T-helper 17 cell (primary cell): ENCODE results near the gene TMEM18. TPM values are rescaled to one million over a fixed set of nuclear protein-coding genes. Genes with fewer than 3 reads are reported as not detected.

Experiments
- ATAC-seq: fragments of 150-1000 bp; cut with Tn5 transposase; 2 replicates; pipeline ENCODE4 v1.10.0; 2021; ENCODE audit warnings: mild to moderate bottlenecking, moderate library complexity
- DNase-seq, 3 donors: peaks; one replicate each; pipeline versions ENCODE4 v3.0.0 to v3.0.0-alpha.2; 2020 to 2021
- H3K9me3 ChIP-seq: one replicate; pipeline ENCODE4 v1.7.0; 2013; ENCODE audit warnings: low read length, mild to moderate bottlenecking; ENCODE audit not compliant: control insufficient read depth, poor library complexity, severe bottlenecking
- H3K27ac Mint-ChIP-seq: one replicate; pipeline ENCODE4 v1.8.0; 2022; ENCODE audit warnings: mild to moderate bottlenecking, moderate library complexity, mixed read lengths
- H3K27me3 Mint-ChIP-seq: one replicate; pipeline ENCODE4 v1.8.0; 2022; ENCODE audit warnings: mixed read lengths
- H3K36me3 Mint-ChIP-seq: one replicate; pipeline ENCODE4 v1.8.0; 2022; ENCODE audit warnings: low read depth, mixed read lengths
- H3K4me1 Mint-ChIP-seq: one replicate; pipeline ENCODE4 v1.8.0; 2022; ENCODE audit warnings: mild to moderate bottlenecking, mixed read lengths
- H3K4me3 Mint-ChIP-seq: one replicate; pipeline ENCODE4 v1.8.0; 2022; ENCODE audit warnings: mild to moderate bottlenecking, moderate library complexity, mixed read lengths
- total RNA-seq, 4 donors: library from RNA in 2 of 4; stranded (reverse) in 2 of 4; gene quantifications; one replicate each; pipeline ENCODE4 v1.2.3 and lab custom pipeline; 2022 to 2026

The TMEM18 gene
- total RNA-seq, 2 donors from 2014 or later: 29.3 to 34.3 TPM

- ATAC-seq: no peak
Measured at GRCh38 chr2:665340-666073, 11.7 kb downstream of the TMEM18 start.

GRCh38 chr2:664063-664462, 13.1 kb downstream of the TMEM18 start:
- Mint-ChIP-seq H3K36me3 (peaks cover 7% of the 10 kb centered on the region), H3K4me3 (no peak overlapping the region), H3K27me3 (no peaks in the 10 kb centered on the region), H3K4me1 (peaks cover 18% of the 10 kb centered on the region), H3K27ac (no peak overlapping the region)
- H3K9me3 ChIP-seq: no peaks in the 10 kb centered on the region
- DNase-seq (no peak), ATAC-seq (no peak)

More at GRCh38 chr2:665340-666073, 11.7 kb downstream of the TMEM18 start:
- Mint-ChIP-seq H3K36me3 (peaks cover 7% of the 10 kb centered on the region), H3K4me1 (peaks cover 16% of the 10 kb centered on the region), H3K4me3 (no peak overlapping the region), H3K27me3 (no peaks in the 10 kb centered on the region), H3K27ac (no peak overlapping the region)
- no peak for DNase-seq
- H3K9me3 ChIP-seq: no peaks in the 10 kb centered on the region

- Mint-ChIP-seq H3K36me3 (peaks cover 7% of the 10 kb centered on the region), H3K4me1 (peaks cover 20% of the 10 kb centered on the region), H3K27me3 (no peaks in the 10 kb centered on the region), H3K27ac (peak overlapping the region; percentile 57), H3K4me3 (no peak overlapping the region)
- DNase-seq: no peak
- no peaks in the 10 kb centered on the region for H3K9me3 ChIP-seq
- no peak for ATAC-seq
Measured at GRCh38 chr2:663221-663620, 14.0 kb downstream of the TMEM18 start.

GRCh38 chr2:661360-661635, 15.9 kb downstream of the TMEM18 start:
- H3K27ac Mint-ChIP-seq: no peak overlapping the region
- peaks cover 7% of the 10 kb centered on the region for H3K36me3 Mint-ChIP-seq
- H3K4me3 Mint-ChIP-seq: no peak overlapping the region
- H3K27me3 Mint-ChIP-seq: no peaks in the 10 kb centered on the region
- H3K9me3 ChIP-seq: no peaks in the 10 kb centered on the region
- peaks cover 33% of the 10 kb centered on the region for H3K4me1 Mint-ChIP-seq
- DNase-seq (no peak), ATAC-seq (no peak)

GRCh38 chr2:660586-661359, 16.4 kb downstream of the TMEM18 start:
- DNase-seq (no peak), ATAC-seq (no peak)
- Mint-ChIP-seq H3K36me3 (peaks cover 7% of the 10 kb centered on the region), H3K27me3 (no peaks in the 10 kb centered on the region), H3K27ac (no peak overlapping the region), H3K4me3 (no peak overlapping the region), H3K4me1 (peaks cover 38% of the 10 kb centered on the region)
- no peaks in the 10 kb centered on the region for H3K9me3 ChIP-seq

- DNase-seq (no peak), ATAC-seq (no peak)
- Mint-ChIP-seq H3K4me1 (peaks cover 44% of the 10 kb centered on the region), H3K4me3 (no peak overlapping the region), H3K36me3 (peaks cover 2% of the 10 kb centered on the region), H3K27ac (no peak overlapping the region), H3K27me3 (no peaks in the 10 kb centered on the region)
- no peaks in the 10 kb centered on the region for H3K9me3 ChIP-seq
Measured at GRCh38 chr2:660029-660428, 17.2 kb downstream of the TMEM18 start.

GRCh38 chr2:658426-658825, 18.8 kb downstream of the TMEM18 start:
- DNase-seq (no peak), ATAC-seq (no peak)
- Mint-ChIP-seq H3K36me3 (peaks cover 2% of the 10 kb centered on the region), H3K27ac (no peak overlapping the region), H3K4me3 (no peak overlapping the region), H3K4me1 (peaks cover 47% of the 10 kb centered on the region), H3K27me3 (no peaks in the 10 kb centered on the region)
- no peaks in the 10 kb centered on the region for H3K9me3 ChIP-seq

- H3K27me3 Mint-ChIP-seq: no peaks in the 10 kb centered on the region
- H3K4me3 Mint-ChIP-seq: no peak overlapping the region
- ATAC-seq (no peak), DNase-seq (no peak)
- peak overlapping the region; percentile 59 for H3K27ac Mint-ChIP-seq
- H3K4me1 Mint-ChIP-seq: peaks cover 49% of the 10 kb centered on the region
- no peaks in the 10 kb centered on the region for H3K9me3 ChIP-seq
- peaks cover 2% of the 10 kb centered on the region for H3K36me3 Mint-ChIP-seq
Measured at GRCh38 chr2:657766-658165, 19.4 kb downstream of the TMEM18 start.

- Mint-ChIP-seq H3K27ac (peak overlapping the region; percentile 59), H3K27me3 (no peaks in the 10 kb centered on the region), H3K4me1 (peaks cover 44% of the 10 kb centered on the region), H3K36me3 (peaks cover 2% of the 10 kb centered on the region), H3K4me3 (peak overlapping the region; percentile 64)
- DNase-seq (no peak), ATAC-seq (peak; percentile 92)
- no peaks in the 10 kb centered on the region for H3K9me3 ChIP-seq
Measured at GRCh38 chr2:656676-657075, 20.5 kb downstream of the TMEM18 start.

GRCh38 chr2:655626-656025, 21.6 kb downstream of the TMEM18 start:
- ATAC-seq (no peak), DNase-seq (no peak)
- H3K9me3 ChIP-seq: no peaks in the 10 kb centered on the region
- Mint-ChIP-seq H3K36me3 (peaks cover 2% of the 10 kb centered on the region), H3K4me1 (peaks cover 45% of the 10 kb centered on the region), H3K27ac (no peak overlapping the region), H3K27me3 (no peaks in the 10 kb centered on the region), H3K4me3 (peak overlapping the region; percentile 10)

- Mint-ChIP-seq H3K4me1 (peaks cover 48% of the 10 kb centered on the region), H3K27me3 (no peaks in the 10 kb centered on the region), H3K4me3 (no peak overlapping the region), H3K36me3 (peaks cover 2% of the 10 kb centered on the region), H3K27ac (peak overlapping the region; percentile 44)
- no peak for ATAC-seq
- H3K9me3 ChIP-seq: no peaks in the 10 kb centered on the region
- DNase-seq: no peak
Measured at GRCh38 chr2:654896-655295, 22.3 kb downstream of the TMEM18 start.

GRCh38 chr2:653645-654425, 23.4 kb downstream of the TMEM18 start:
- Mint-ChIP-seq H3K27ac (peak overlapping the region; percentile 29), H3K27me3 (no peaks in the 10 kb centered on the region), H3K36me3 (no peaks in the 10 kb centered on the region), H3K4me1 (peaks cover 42% of the 10 kb centered on the region), H3K4me3 (no peak overlapping the region)
- DNase-seq: no peak
- no peaks in the 10 kb centered on the region for H3K9me3 ChIP-seq
- ATAC-seq: no peak

- H3K36me3 Mint-ChIP-seq: no peaks in the 10 kb centered on the region
- H3K4me3 Mint-ChIP-seq: peak overlapping the region; percentile 55
- H3K9me3 ChIP-seq: no peaks in the 10 kb centered on the region
- peaks cover 3% of the 10 kb centered on the region for H3K27me3 Mint-ChIP-seq
- ATAC-seq: no peak
- H3K27ac Mint-ChIP-seq: peak overlapping the region; percentile 91
- peaks cover 41% of the 10 kb centered on the region for H3K4me1 Mint-ChIP-seq
- no peak for DNase-seq
Measured at GRCh38 chr2:652881-653480, 24.2 kb downstream of the TMEM18 start.
